Measurements from ENCODE around the gene BIK.

Gene BIK

GRCh38 chr22:43164636-43165035, 54.1 kb downstream of the BIK start:
- no peak for DNase-seq

DNA sequence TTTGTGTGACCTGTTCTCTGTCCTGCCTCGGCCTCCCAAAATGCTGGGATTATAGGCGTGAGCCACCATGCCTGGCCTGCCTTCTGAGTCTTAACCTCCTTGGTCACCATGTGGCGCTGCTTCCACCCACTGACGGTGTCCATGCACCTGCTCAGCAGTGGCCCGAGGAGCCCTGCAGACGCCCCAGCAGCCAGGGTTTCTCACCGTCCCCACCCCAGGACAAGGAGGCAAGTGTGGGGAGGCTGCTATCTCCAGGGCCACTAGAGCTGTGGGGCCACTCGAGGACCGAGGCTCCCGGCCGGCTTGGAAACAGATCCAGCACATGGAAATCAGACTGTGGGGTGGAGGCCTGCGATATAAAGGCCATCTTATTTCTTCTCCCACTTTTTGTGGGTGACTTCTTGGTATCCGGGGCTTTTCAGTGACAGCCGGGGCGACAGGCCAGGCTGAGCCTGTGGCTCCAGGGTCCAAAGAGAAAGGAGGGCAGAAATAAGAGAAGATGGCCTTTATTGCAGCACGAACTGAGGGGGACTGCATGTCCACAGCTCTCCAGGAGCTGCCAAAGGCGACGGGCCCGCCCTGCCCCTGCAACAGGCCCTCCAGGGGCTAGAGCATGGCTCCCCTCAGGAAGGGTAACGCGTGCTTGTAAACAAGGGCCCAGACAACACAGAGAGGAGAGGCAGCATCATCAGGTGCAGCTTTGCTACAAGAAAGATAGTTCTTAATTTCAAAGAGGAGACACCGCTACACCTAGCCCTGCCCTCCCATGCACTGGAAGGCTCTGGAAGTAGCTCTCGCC, 55.8 kb downstream of the BIK start:
- DNase-seq, result no peak

DNA sequence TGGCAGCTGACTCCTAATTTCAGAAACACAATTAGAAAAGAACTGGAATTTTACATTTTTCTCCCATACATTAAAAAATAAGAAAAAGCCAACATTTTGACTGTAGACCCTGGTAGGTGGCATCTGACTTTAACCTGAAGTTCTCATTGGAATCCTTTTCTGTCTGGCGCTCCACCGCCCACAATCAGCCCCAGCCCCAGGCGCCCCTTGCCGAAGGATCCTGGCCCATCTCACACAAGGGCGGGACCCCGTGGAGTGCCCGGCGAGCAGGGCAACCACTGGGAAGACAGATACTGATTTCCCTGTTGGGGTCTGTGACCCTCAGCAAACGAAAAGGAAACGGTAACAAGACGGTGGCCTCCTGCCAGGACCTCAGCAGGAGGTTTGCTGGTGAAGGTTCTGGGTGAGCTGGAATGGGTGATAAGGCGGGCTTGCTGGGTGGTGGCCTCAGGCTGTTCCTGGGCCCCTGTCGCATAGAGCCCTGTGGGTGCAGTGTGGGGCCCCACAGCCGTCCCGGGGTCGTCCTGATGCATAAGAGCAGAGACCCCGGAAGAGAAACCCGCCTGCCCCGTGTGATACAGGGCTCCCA, 56.5 kb downstream of the BIK start:
- DNase-seq, result no peak

GRCh38 chr22:43168471-43169309, 58.1 kb downstream of the BIK start:
- DNase-seq, result no peak

DNA sequence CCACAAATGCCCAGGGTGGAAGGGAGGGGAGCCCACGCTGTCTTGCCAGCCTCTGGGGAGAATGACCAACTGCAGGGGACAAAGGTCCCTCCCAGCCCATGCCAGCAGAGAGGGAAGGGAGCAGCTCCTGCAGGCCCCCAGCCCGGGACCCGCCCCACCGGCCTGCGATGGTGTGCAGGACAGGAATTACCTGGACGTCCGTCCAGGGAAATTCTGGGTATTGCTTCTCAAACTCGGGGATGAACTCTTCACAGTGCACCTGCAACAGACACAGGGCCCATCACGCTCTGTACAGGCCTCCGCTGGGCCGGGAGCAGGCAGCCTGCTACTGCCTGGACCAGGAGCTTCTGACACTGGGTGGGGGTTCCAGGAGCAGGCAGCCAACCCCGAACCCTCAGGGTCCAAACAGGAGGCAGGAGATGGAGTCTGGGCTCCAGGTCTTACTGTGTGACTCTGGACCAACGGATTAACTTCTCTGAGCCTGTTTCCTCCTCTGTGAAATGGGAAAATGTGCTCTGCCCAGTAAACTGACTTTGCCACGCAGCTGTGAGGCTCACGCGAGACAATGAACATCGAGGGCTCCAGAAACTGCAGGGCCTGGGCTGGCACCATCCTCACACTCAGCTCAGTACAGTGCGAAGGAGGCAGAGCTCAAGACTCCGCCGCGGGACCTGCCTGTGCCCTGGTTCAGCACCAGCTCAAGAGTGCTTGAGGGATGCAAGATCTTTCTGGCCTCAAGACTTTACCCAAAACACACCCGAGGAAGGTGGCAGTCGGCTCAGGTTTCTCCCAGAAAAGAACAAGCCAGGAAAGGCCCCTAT, 59.0 kb downstream of the BIK start:
- no peak for DNase-seq

GRCh38 chr22:43170131-43170480, 59.6 kb downstream of the BIK start:
- DNase-seq, result no peak

DNA sequence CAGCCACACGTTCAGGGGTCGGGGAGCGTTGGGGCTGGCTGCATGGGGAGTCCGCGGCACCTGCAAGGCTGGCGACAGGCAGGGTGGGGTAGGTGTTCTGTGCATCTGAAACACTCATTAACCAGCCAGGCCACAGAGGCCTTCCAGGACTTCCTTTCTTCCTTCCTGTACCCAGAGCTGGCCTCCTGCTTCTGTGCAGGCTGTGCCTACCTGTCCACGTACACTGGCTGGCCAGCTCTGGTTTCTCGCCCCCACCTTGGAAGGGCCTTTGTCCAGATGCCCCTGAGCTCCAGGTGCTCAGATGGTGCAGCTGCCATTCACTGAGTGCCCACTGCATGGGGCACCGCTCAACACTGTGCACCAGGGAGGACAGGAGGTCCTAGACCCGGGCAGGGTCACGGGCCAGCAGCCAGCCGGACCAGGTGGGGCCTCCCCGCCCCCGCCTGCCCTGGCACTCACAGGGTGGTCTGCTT, 60.5 kb downstream of the BIK start:
- DNase-seq, result no peak

DNA sequence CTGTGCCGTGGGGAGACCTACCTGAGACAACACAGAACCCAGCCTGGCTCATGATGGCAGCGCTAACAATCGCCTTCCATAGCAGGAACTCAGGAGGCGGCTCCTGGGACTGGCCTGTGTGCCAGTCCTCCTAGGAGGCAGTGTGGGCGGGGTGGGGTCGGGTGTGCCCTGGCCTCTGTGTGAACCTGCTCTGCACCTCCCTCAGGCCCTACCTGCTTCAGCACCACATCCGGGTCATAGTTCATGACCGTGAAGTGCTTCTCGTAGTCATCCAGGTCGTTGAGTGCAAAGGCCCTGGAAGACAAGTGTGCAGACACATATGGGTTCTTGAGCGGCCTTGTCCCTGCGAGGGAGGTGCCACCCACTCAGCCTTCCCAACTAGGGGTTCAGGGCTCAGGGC, 61.1 kb downstream of the BIK start:
- no peak for DNase-seq

DNA sequence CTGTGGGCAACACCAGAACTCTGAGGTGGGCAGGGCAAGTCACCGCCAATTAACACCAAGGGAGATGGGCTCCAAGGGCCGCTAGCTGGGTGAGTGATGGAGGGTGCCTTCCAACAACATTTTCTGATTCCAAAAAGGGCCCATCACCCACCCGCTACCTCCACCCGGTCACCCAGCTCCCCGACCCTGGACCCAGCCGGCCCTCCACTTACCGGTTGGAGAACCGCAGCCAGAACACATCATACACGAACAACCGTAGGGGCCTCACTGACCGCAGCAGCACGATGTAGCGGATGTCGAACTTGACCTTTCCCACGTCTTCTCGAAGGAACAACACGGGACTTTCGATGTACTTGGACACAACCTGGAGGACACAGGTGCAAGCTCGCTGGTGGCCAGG, 61.6 kb downstream of the BIK start:
- no peak for DNase-seq

GRCh38 chr22:43173566-43173965, 63.0 kb downstream of the BIK start:
- no peak for DNase-seq

DNA sequence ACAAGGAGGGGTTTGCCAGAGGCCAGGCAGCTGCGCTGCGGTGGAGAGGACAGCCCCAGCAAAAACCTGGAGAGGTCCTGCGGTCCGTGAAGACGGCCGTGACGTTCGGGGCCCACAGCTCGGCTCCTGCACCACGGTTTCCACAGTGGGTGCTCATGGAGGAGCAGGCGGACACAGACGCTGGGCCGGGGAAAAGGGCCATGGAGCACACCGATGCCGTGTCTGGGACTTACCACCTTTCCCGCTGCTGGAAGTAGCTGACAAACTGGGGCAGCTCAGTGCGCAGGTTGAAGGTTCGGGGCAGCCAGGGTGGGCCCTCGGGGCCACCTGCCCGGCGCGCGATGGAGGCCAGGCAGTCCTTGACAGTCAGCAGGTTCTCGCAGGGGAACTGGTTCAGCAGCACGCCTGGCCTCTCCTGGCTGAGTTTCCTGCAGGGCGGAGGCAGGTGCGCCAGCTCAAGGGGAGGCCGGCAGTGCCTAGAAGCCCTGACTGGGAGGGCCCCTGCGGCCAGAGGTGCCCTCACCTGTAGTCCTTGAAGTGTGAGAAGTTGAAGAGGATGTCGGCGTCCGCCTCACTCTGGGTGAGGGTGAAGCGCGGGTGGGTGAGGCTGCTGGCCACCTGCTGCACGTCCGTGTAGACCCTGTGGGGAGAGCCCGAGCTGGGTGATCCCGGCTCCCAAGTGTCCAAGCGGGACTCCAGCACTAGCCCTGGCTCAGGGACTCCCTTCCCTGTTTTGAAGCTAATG, 63.6 kb downstream of the BIK start:
- DNase-seq, result no peak

DNA sequence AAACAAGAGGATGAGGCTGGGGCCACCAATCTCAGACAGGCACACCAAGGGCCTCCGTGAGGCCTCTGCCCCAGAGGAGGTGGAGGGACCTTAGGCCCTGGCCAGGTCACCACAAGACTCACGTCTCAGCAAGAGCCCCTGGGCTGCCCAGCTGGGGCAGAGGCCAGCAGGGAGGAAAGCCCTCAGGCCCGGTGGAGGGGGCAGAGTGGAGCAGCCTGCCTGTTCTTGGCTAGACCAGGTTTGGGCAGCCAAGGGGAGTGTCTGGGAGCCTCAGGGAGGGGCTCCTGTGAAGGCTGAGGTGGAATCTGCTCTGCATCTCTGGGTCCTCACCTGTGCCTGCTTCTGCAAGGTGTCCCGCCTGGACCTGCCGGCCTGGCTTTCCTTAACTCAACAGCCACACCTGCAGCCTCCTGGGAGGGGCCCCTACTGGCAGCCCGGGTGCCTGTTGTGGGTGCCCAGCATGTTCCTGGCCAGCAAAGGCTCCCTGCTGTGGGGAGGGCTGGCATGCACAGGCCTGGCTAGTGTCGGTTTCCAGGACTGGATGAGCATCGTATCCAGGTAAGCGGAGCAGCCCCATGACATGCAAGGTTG, 64.5 kb downstream of the BIK start:
- no peak for DNase-seq

DNA sequence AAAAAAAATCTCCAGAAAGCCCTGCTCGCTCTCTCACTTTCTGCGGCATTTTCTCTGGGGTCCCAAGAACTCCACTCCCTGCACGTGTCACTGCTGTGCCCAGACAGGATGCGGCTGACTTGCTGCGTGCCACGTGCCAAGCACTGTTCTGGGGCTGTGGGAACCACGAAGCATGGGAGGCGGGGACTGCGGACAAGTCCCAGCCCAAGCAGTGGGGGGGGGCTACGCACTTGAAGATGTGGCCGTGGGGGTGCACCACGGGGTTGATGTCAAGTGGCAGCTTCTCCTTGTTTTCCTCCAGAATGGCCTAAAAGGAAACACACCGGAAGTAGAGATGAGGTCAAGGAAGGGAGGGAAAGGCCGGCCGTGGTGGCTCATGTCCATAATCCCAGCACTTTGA, 65.5 kb downstream of the BIK start:
- DNase-seq, result no peak

DNA sequence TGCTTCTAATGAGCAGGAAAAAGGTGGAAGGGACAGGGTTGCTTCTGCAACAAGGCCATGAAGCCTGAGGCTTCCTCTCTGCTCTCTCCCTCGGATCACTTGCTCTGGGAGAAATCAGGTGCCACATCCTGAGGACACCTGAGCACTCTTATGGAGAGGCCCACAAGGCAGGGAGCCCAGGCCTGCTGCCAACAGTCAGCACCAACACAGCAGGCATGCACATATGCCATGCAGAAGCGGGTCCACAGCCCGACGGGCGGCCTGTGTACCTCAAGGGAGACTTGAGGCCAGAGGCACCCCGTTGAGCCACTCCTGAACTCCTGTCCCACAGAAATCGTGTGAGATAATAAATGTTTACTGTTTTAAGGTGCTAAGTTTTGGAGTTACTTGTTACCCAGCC, 66.9 kb downstream of the BIK start:
- no peak for DNase-seq
